GM11168 (cell line): Measurements from ENCODE around the gene IGF1R.
"Not testable (repeated sequence)": the region's sequence is repeated elsewhere in the genome, so short reads cannot be mapped to it uniquely, and the experiment has no call there.

ENCODE experiments used
- in situ Hi-C: fragments of 300-500 bp; cut with MboI; formaldehyde crosslinking; loops from one replicate; pipeline ENCODE4 v1.12.0; 2022; ENCODE audit warnings: low sequenced_read_pairs; ENCODE audit not compliant: unreplicated experiment

The IGF1R gene

DNA sequence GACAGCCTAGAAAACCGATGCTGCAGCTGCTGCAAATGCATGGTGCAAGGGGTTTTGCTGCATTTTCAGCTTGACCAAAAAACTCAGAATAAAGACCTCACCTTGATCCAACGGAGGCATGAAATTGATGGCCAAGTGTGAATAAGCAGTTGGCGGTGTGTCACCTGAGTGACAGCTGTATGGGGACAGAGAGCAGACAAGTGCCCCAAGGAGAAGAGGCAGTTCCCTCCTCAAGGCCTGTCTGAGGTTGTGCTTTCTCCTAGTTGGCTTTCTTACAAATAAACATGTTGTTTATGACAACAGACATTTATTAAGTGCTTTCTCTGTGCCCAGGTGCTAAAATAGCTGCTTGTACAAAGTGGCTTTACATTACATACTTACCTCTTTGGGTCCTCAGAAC lies 349.0 kb downstream of the IGF1R start:
- in situ Hi-C loops = no loop called here

GRCh38 chr15:98997755-98998154 lies 349.4 kb downstream of the IGF1R start:
- in situ Hi-C loops = no loop called here

DNA sequence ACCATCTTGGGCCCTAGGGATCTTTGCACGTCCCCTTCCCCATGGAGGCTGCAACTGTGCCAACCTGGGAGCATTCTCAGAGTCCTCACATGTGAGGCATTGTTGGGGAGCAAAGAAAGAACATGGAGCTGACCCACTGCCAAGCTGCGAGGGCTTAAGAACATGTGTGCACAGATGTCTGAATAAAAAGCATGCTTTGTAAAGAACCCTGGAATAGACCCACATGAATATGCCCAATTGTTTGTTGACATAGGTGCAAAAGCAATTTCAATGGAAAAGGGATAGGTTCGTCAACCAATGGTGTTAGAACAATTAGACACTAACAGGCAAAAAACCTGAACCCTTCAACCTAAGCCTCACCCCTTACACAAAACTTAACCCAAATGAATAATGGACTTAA lies 349.9 kb downstream of the IGF1R start:
- in situ Hi-C loops = no loop called here

DNA sequence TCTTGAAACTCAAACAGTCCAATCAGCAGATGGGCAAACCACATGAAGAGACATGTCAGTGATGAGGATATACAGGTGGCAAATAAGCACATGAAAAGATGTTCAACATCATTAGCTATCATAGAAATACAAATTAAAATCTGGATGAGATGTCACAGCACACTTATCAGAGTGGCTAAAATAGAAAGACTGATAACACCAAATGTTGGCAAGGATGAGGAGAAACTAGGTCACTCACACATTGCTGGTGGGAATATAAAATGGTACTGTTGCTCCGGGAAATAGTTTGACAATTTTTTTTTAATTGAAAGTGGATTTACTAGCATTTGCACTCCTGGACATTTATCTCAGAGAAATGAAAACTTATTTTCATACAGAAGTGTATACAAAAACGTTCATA lies 350.9 kb downstream of the IGF1R start:
- in situ Hi-C loops = no loop called here

GRCh38 chr15:99002226-99002625 lies 353.9 kb downstream of the IGF1R start:
- in situ Hi-C loops = no loop called here

GRCh38 chr15:99003317-99003716 lies 355.0 kb downstream of the IGF1R start:
- in situ Hi-C loops = not testable (repeated sequence)

DNA sequence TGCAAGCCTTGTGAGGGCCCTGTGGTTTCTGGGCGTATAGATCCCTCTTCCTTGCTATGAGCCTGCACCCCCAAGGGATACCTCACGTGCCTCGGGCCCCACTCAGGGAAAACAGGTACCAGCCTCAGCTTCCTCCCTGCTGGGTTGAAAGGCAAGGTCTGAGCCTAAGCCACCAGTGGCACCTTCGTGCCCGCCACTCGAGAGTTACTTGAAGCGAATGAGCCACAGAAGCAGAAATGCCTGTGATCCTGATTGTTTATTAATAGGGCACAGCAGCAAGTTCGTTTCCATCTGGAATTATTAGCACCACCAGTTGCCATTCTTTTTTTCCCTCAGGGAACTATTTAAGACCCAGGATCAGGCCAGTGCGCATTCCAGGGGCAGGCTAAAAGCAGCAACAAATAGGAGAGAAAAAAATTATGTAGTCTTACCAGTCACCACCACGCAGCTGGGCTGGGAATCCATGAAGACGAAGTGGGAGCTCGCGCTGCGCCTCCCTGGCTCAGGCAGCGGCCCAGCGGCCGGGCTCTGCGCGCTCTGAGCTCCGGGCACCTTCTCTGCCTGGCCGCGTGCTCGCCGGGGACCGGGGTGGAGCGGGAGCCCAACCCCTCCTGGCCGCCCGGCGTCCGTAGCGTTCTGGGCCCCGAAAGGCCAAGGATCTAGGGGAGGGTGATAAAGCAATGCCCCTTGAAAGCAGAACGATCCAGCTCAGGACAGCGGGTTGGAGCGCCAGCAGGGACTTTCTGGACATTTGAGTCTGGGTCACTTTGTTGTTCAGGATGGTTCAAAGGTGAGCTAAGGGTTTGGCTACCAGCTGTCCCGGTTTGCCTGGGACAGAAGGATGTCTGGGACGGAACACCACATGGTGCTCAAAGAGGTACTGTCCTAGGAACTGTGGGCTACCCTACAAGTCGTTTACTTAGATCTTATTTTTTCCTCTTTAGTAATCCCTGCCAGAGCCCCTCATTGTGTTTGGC lies 356.9 kb downstream of the IGF1R start:
- in situ Hi-C loops = not testable (repeated sequence)

GRCh38 chr15:99006146-99006545 lies 357.8 kb downstream of the IGF1R start:
- in situ Hi-C loops = no loop called here

DNA sequence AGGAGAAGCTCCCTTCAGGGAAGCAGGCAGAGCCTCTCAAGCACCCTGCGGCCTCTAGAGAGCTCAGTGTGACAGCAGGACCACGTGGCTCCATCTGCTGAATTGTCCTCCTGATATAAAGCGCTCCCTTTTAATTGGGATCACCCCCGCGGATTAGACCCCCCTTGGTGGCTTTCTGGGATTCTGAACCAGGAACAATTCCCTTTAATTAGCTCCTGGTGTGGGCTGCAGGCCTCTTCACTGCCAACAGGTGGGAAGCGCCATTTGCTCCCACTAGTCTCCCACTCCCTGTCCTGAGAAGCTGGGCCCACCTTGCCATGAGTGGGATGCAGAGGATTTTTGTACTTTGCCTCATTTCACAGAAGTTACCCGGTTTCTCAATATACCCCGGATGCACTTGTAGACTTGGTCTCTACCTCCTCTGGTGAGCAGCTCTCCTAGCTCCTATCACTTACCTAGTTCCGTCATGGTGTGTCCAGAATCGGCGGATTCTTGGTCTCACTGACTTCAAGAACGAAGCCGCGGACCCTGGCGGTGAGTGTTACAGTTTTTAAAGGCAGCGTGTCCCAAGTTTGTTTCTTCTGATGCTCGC lies 358.7 kb downstream of the IGF1R start:
- in situ Hi-C loops = no loop called here

- in situ Hi-C loops = no loop called here
Observed at GRCh38 chr15:99009741-99010330, 361.5 kb downstream of the IGF1R start.

GRCh38 chr15:99010768-99011167 lies 362.4 kb downstream of the IGF1R start:
- in situ Hi-C loops = no loop called here
